ENCODE data around the gene LYPD1.

Gene LYPD1

GRCh38 chr2:132615329-132616085 lies 54.5 kb downstream of the LYPD1 start:
- H3K27me3 ChIP-seq: no peaks in the 10 kb centered on the region
- no peak overlapping the region for H3K27ac ChIP-seq
- intact Hi-C loops (cut with DNase I; ENCODE audit: low total_unique reads): no loop called here
- no peak for TF ChIP-seq CTCF (IDR thresholded peaks at IDR 0.05)
- no peak for DNase-seq
- no peak overlapping the region for H3K4me3 ChIP-seq
- H3K4me1 ChIP-seq: no peaks in the 10 kb centered on the region
- H3K9me3 ChIP-seq: no peaks in the 10 kb centered on the region
- no peaks in the 10 kb centered on the region for H3K36me3 ChIP-seq

DNA sequence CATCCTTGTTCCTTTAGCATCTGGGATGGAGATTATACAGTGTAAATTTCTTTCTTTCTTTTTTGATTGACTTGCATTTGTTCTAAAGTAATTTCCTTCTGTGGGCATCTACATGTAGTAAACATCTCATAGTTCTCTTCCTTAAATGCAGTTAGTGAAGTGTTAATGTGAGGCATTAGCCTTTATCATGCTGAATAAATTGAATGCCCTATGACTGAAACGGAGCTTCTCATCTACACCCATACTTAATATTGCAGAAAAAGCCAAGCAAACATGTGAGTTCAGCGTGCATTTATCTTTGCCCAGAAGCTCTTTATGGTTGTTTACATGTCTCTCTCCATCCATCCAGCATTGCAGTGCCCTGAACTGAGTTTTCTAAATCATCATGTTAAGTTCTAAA lies 58.3 kb downstream of the LYPD1 start:
- Histone ChIP-seq H3K27me3 (no peaks in the 10 kb centered on the region), H3K27ac (no peak overlapping the region), H3K36me3 (no peaks in the 10 kb centered on the region), H3K4me3 (no peak overlapping the region), H3K4me1 (no peaks in the 10 kb centered on the region), H3K9me3 (no peaks in the 10 kb centered on the region)
- intact Hi-C loops (cut with DNase I; ENCODE audit: low total_unique reads): no loop called here
- no peak for TF ChIP-seq CTCF (IDR thresholded peaks at IDR 0.05)
- no peak for DNase-seq

- no peak for DNase-seq
- no peaks in the 10 kb centered on the region for H3K36me3 ChIP-seq
- H3K27ac ChIP-seq: no peak overlapping the region
- peaks cover 0 to 3% of the 10 kb centered on the region in 2 donors for H3K27me3 ChIP-seq
- H3K9me3 ChIP-seq: no peaks in the 10 kb centered on the region
- H3K4me3 ChIP-seq: no peak overlapping the region
- no peaks in the 10 kb centered on the region for H3K4me1 ChIP-seq
- no peak for TF ChIP-seq CTCF (IDR thresholded peaks at IDR 0.05)
- intact Hi-C loops (cut with DNase I; ENCODE audit: low total_unique reads): no loop called here
Observed at GRCh38 chr2:132609101-132609890, 60.7 kb downstream of the LYPD1 start.

DNA sequence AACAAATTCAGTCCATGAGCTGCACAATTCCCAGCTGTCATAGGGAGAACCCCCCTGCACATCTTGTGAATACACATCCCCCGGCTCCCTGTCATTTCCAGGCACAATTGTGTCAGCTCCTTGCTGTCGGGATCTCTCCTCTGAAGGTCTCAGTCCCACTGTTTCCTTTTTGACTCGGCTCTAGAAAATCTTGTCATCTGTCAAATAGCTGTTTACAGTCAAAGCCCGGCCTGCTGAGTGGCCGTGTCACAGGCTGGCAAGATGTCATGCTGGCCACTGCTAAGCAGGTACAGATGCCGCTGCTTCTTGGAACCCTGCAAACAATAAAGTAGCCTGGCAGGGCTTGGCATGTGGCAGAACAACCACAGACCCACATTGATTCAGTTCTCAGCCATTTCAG lies 61.7 kb downstream of the LYPD1 start:
- intact Hi-C loops (cut with DNase I; ENCODE audit: low total_unique reads): no loop called here
- DNase-seq: no peak
- Histone ChIP-seq H3K4me1 (no peaks in the 10 kb centered on the region), H3K4me3 (no peak overlapping the region), H3K9me3 (no peaks in the 10 kb centered on the region), H3K36me3 (no peaks in the 10 kb centered on the region), H3K27ac (no peak overlapping the region), H3K27me3 (peaks cover 0 to 3% of the 10 kb centered on the region in 2 donors)
- TF ChIP-seq CTCF (IDR thresholded peaks at IDR 0.05): no peak

GRCh38 chr2:132607426-132608090 lies 62.4 kb downstream of the LYPD1 start:
- Histone ChIP-seq H3K9me3 (no peaks in the 10 kb centered on the region), H3K27ac (no peak overlapping the region), H3K4me3 (no peak overlapping the region), H3K36me3 (no peaks in the 10 kb centered on the region), H3K27me3 (peaks cover 0 to 3% of the 10 kb centered on the region in 2 donors), H3K4me1 (no peaks in the 10 kb centered on the region)
- intact Hi-C loops (cut with DNase I; ENCODE audit: low total_unique reads): no loop called here
- no peak for TF ChIP-seq CTCF (IDR thresholded peaks at IDR 0.05)
- no peak for DNase-seq

Data from tibial artery (tissue), 4 donors.